Endodermal cell (in vitro differentiated cells): ENCODE measurements around the gene DNAJC4. TPM values are rescaled to one million over a fixed set of nuclear protein-coding genes. Genes with fewer than 3 reads are reported as not detected.

Source experiments
- DNase-seq: peaks from one replicate; pipeline ENCODE4 v3.0.0-alpha.2; 2017
- H3K27ac ChIP-seq: 2 replicates; pipeline ENCODE4 v1.5.1; 2013; ENCODE audit warnings: mild to moderate bottlenecking, low read depth, low read length, moderate library complexity
- H3K27me3 ChIP-seq: 2 replicates; pipeline ENCODE4 v1.6.1; 2013; ENCODE audit warnings: mild to moderate bottlenecking, low read length, moderate library complexity; ENCODE audit not compliant: insufficient read depth, control insufficient read depth, poor library complexity, severe bottlenecking
- H3K36me3 ChIP-seq: 2 replicates; pipeline ENCODE4 v1.7.0; 2013; ENCODE audit warnings: mild to moderate bottlenecking, low read length, moderate library complexity; ENCODE audit not compliant: control insufficient read depth, insufficient read depth
- H3K4me1 ChIP-seq: one replicate; pipeline ENCODE4 v1.7.0; 2013; ENCODE audit warnings: low read length; ENCODE audit not compliant: control insufficient read depth, insufficient read depth
- H3K4me3 ChIP-seq: 2 replicates; pipeline ENCODE4 v1.5.1; 2013; ENCODE audit warnings: mild to moderate bottlenecking, low read length, moderate library complexity
- H3K9ac ChIP-seq: 2 replicates; pipeline ENCODE4 v1.6.1; 2013; ENCODE audit warnings: mild to moderate bottlenecking, low read length, moderate library complexity; ENCODE audit not compliant: poor library complexity, severe bottlenecking; ENCODE audit errors: extremely low read depth
- H3K9me3 ChIP-seq: 2 replicates; pipeline ENCODE4 v1.6.1; 2013; ENCODE audit warnings: mild to moderate bottlenecking, low read length, moderate library complexity; ENCODE audit not compliant: control insufficient read depth
- H3K27ac Mint-ChIP-seq: 2 replicates; pipeline ENCODE4 v1.8.0; 2020; ENCODE audit warnings: mixed read lengths
- H3K27me3 Mint-ChIP-seq: 2 replicates; pipeline ENCODE4 v1.8.0; 2021; ENCODE audit warnings: mild to moderate bottlenecking, mixed read lengths; ENCODE audit not compliant: insufficient read depth
- H3K36me3 Mint-ChIP-seq: 2 replicates; pipeline ENCODE4 v1.8.0; 2020; ENCODE audit warnings: low read depth, mixed read lengths
- H3K4me1 Mint-ChIP-seq: 2 replicates; pipeline ENCODE4 v1.8.0; 2020; ENCODE audit warnings: mixed read lengths
- H3K4me3 Mint-ChIP-seq: 2 replicates; pipeline ENCODE4 v1.8.0; 2020; ENCODE audit warnings: mild to moderate bottlenecking, moderate library complexity, mixed read lengths
- H3K9me3 Mint-ChIP-seq: 2 replicates; pipeline ENCODE4 v1.8.0; 2020; ENCODE audit warnings: mild to moderate bottlenecking, mixed read lengths
- WGBS, 2 experiments: methylation state at CpG; one replicate each; pipeline versions ENCODE4 v1.1.5 to v1.1.7; 2013; ENCODE audit warnings: missing lambda C conversion rate in 2 of 2, mixed read lengths in 1 of 2; ENCODE audit not compliant: insufficient coverage in 1 of 2, insufficient read length in 1 of 2; 5-methylcytosine and 5-hydroxymethylcytosine counted together
- total RNA-seq, 2 donors: library from RNA; stranded (reverse); fragmentation: NEBNext Ultra II Directional in 1 of 2; extraction: Animal tissue kit (Norgen Biotek cat#: 25700) in 1 of 2; gene quantifications; 2 replicates in 1 of 2; 3 replicates in 1 of 2; pipeline ENCODE4 v1.2.1, GENCODE V29; 2021
- TF ChIP-seq, protein P1 (sequence below): fragments of 200-600 bp; sonication (generic); conservative IDR thresholded peaks from 2 replicates; pipeline ENCODE4 v1.5.0; 2021; ENCODE audit warnings: antibody characterized with exemption, mild to moderate bottlenecking

DNAJC4 gene
- total RNA-seq, 2 donors from 2014 or later: 20.3 to 22.9 TPM

DNA sequence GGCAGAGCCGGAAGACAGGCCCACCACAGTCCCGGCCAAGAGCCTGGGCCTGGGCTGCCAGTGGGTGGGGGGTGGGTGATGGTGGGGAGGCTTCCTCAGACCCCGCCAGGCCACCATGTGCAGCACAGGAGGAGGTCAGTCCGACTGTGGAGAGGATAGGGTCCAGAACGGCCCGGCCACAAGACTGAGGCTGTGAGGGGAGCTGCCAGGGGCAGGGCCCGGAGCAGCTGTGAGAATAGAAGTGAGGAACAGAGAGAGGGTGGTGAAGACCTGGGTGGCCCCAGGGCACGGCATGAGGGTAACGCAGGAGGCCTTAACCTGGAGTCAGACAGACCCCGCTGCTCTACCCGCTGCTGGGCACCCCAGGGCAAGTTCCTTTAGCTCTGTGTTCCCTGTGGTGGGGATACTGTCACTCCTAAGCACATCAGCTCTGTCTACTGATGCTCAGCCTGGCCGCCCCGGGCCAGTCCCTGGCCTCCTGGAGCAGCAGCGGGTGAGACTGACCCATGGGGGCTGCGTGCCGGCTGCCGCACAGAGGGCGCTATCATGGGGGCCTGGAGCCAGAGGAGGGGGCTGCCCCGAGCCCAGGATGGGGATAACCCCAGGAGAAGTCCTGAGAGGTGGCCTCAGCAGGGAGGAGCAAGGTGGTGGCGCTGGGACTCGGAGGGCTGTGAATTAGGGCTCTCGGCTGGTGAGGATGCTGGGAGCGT lies 22.1 kb upstream of the DNAJC4 start:
- H3K4me1 Mint-ChIP-seq: no peaks in the 10 kb centered on the region
- peak overlapping the region; percentile 26 for H3K27ac Mint-ChIP-seq
- H3K27ac ChIP-seq: peak overlapping the region; percentile 44

DNA sequence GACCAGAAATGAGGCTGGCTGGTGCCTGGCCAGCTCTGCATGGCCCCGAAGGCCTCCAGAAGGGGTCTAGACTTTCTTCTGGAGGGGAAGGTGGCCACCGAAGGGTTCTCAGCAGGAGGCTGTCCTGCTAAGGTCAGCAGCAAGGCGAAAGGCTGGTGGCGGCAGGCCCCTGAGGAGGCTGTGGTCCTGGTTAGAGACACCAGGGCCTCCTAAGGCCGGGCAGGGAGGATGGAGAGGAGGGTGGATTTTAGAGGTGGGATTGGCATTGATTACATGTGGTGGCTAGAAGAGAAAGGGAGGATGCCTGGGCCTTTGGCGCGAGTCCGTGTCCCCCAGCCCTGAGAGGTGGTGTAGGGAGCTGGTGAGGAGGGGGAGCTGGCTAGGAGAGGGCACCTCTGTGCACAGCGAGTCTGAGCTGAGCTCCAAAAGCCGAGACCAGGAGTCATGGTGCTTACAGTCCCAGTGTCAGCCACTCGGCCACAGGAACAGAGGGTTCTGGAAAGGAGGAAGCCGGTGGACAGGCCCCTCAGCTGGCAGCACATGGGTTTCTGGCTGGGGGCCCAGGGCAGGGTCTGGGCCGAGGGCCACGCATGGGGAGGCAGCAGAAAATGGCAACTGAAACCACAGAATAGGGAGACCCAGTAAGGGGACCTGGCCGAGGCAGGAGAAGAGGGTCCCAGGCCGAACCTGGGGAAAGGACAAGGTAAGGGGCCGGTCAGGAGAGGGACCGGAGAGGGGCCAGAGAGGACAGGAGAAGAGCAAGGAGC lies 21.4 kb upstream of the DNAJC4 start:
- Mint-ChIP-seq H3K27ac (peak overlapping the region; percentile 26), H3K27me3 (no peaks in the 10 kb centered on the region), H3K4me1 (no peaks in the 10 kb centered on the region), H3K4me3 (no peak overlapping the region), H3K36me3 (peaks cover 33% of the 10 kb centered on the region), H3K9me3 (no peaks in the 10 kb centered on the region)
- TF ChIP-seq, protein P1, sequence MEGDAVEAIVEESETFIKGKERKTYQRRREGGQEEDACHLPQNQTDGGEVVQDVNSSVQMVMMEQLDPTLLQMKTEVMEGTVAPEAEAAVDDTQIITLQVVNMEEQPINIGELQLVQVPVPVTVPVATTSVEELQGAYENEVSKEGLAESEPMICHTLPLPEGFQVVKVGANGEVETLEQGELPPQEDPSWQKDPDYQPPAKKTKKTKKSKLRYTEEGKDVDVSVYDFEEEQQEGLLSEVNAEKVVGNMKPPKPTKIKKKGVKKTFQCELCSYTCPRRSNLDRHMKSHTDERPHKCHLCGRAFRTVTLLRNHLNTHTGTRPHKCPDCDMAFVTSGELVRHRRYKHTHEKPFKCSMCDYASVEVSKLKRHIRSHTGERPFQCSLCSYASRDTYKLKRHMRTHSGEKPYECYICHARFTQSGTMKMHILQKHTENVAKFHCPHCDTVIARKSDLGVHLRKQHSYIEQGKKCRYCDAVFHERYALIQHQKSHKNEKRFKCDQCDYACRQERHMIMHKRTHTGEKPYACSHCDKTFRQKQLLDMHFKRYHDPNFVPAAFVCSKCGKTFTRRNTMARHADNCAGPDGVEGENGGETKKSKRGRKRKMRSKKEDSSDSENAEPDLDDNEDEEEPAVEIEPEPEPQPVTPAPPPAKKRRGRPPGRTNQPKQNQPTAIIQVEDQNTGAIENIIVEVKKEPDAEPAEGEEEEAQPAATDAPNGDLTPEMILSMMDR: no peak
- no peak overlapping the region for H3K27ac ChIP-seq
- no peaks in the 10 kb centered on the region for H3K9me3 ChIP-seq
- WGBS, 2 experiments: 92 to 95% methylated on average over 12 to 18 of the region's 18 CpGs
- peaks cover 36% of the 10 kb centered on the region for H3K36me3 ChIP-seq
- no peak overlapping the region for H3K9ac ChIP-seq
- DNase-seq: no peak
- no peak overlapping the region for H3K4me3 ChIP-seq
- peaks cover under 1% of the 10 kb centered on the region for H3K4me1 ChIP-seq
- H3K27me3 ChIP-seq: no peaks in the 10 kb centered on the region

More for the DNA sequence above, 22.1 kb upstream of the DNAJC4 start:
- Histone ChIP-seq H3K27me3 (no peaks in the 10 kb centered on the region), H3K36me3 (peaks cover 43% of the 10 kb centered on the region), H3K4me1 (peaks cover 3% of the 10 kb centered on the region), H3K9ac (no peak overlapping the region), H3K9me3 (no peaks in the 10 kb centered on the region), H3K4me3 (no peak overlapping the region)
- no peaks in the 10 kb centered on the region for H3K27me3 Mint-ChIP-seq
- DNase-seq: no peak
- WGBS, 2 experiments: 92 to 95% methylated on average over 6 to 23 of the region's 23 CpGs
- H3K4me3 Mint-ChIP-seq: no peak overlapping the region
- TF ChIP-seq, protein P1: no peak
- peaks cover 36% of the 10 kb centered on the region for H3K36me3 Mint-ChIP-seq
- no peaks in the 10 kb centered on the region for H3K9me3 Mint-ChIP-seq

DNA sequence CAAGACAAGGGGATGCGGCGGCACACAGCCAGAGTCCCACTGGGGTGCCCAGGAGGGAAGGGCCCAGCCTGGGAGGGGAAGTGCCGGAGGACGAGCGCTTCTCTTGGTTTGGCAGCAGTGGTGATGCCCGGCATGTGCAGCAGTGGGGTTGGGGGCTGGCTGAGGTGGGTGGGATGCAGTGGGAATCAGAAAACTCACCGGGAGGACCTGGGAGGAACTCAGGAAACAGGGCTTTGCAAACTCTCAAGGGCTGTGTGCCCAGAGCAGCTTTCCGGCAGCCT lies 20.8 kb upstream of the DNAJC4 start:
- H3K27me3 ChIP-seq: no peaks in the 10 kb centered on the region
- no peak for DNase-seq
- Mint-ChIP-seq H3K9me3 (no peaks in the 10 kb centered on the region), H3K36me3 (peaks cover 30% of the 10 kb centered on the region), H3K4me3 (no peak overlapping the region), H3K27me3 (no peaks in the 10 kb centered on the region), H3K4me1 (no peaks in the 10 kb centered on the region), H3K27ac (no peak overlapping the region)
- H3K9ac ChIP-seq: no peak overlapping the region
- H3K36me3 ChIP-seq: peaks cover 31% of the 10 kb centered on the region
- no peak overlapping the region for H3K4me3 ChIP-seq
- WGBS, 2 experiments: 95 to 96% methylated on average over 4 to 8 of the region's 8 CpGs
- H3K9me3 ChIP-seq: no peaks in the 10 kb centered on the region
- TF ChIP-seq, protein P1: no peak
- no peaks in the 10 kb centered on the region for H3K4me1 ChIP-seq
- no peak overlapping the region for H3K27ac ChIP-seq
